Activated B cell treated with CpG ODN at 0.5 μM for 24 hours (primary cell): ENCODE data around the gene ASCL4. TPM values are rescaled to one million over a fixed set of nuclear protein-coding genes. Genes with fewer than 3 reads are reported as not detected.

Experiments used
- ATAC-seq: fragments of 200-7000 bp; cut with Tn5 transposase; one replicate; pipeline ENCODE4 v1.10.0; 2021; ENCODE audit warnings: low read depth, mild to moderate bottlenecking, moderate library complexity
- CTCF ChIA-PET: fragments of 350-600 bp; sonication (Branson Sonifier 250); formaldehyde crosslinking; loops from one replicate; lab custom pipeline; 2021; ENCODE audit warnings: antibody characterized with exemption; lab: Charles Lee
- POLR2A ChIA-PET: fragments of 350-600 bp; sonication (Branson Sonifier 250); formaldehyde crosslinking; loops from one replicate; lab custom pipeline; 2021; ENCODE audit warnings: antibody characterized with exemption; lab: Charles Lee
- DNase-seq: peaks from one replicate; pipeline ENCODE4 v3.0.0; 2022
- H3K27ac Mint-ChIP-seq: one replicate; pipeline ENCODE4 v1.8.0; 2020; ENCODE audit warnings: mixed read lengths
- H3K27me3 Mint-ChIP-seq: one replicate; pipeline ENCODE4 v1.8.0; 2021; ENCODE audit warnings: mixed read lengths
- H3K36me3 Mint-ChIP-seq: one replicate; pipeline ENCODE4 v1.8.0; 2021; ENCODE audit warnings: low read depth, mixed read lengths
- H3K4me1 Mint-ChIP-seq: one replicate; pipeline ENCODE4 v1.8.0; 2021; ENCODE audit warnings: mixed read lengths
- H3K4me3 Mint-ChIP-seq: one replicate; pipeline ENCODE4 v1.8.0; 2020; ENCODE audit warnings: mild to moderate bottlenecking, mixed read lengths
- H3K9me3 Mint-ChIP-seq: one replicate; pipeline ENCODE4 v1.8.0; 2020; ENCODE audit warnings: mixed read lengths
- CTCF ChIP-seq: fragments of 200-600 bp; IDR thresholded peaks from one replicate; pipeline ENCODE4 v1.8.0; 2022; ENCODE audit warnings: antibody characterized with exemption, mild to moderate bottlenecking
- intact Hi-C: fragments of 100-400 bp; cut with micrococcal nuclease; formaldehyde crosslinking; loops from one replicate; pipeline ENCODE4 v1.15.1; 2024
- total RNA-seq: library from RNA; stranded (reverse); gene quantifications from 2 replicates; pipeline ENCODE4 v1.2.3, GENCODE V29; 2022

Gene ASCL4
- total RNA-seq, 1 donor from 2014 or later, result not detected

GRCh38 chr12:107759410-107759809 lies 15.1 kb upstream of the ASCL4 start:
- CTCF ChIA-PET, result interaction anchor here (2.5 kb wide), 1 partner anchor 126 kb away, joined by 11 read pairs; no protein-coding TSS in a partner anchor
- H3K9me3 Mint-ChIP-seq, result peaks cover 2% of the 10 kb centered on the region
- no peak for ATAC-seq

DNA sequence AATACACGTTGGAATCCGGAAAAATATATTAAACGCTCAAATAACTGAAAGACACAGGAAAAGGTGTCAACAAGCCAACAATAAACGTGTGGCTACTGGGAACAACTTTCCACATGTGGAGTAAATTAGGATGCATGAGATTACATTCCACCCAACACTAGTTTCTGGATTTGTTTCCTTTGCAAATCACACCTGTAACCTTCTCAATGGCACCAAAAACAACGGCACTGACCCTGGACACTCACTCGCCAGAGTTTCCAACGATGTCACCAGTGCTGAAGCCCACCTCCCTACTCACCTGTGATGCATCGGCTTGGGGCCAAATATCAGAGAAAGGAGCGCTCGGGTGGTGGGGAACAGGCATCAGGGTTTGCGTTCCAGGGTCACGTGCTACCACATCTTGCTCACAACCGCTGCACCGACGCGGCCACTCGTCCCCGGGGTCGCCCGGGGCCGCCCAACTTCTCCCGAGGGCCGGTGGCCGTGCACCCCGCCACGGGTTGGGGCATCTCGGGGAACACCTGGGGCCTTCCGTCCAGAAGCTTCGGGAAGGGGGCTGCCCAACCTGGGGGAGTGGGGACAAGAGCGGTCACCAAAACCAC lies 14.2 kb upstream of the ASCL4 start:
- ATAC-seq (peak; percentile 9), DNase-seq (no peak)
- peaks cover 33% of the 10 kb centered on the region for H3K4me1 Mint-ChIP-seq
- H3K27me3 Mint-ChIP-seq, result no peaks in the 10 kb centered on the region
- H3K27ac Mint-ChIP-seq, result peak overlapping the region; percentile 74
- intact Hi-C loops, result loop anchor here (5.0 to 10.0 kb wide), 4 partner anchors 364 to 1952 kb away; partner anchors contain the start of genes FAM222A, MMAB, MVK and POLR3B
- H3K36me3 Mint-ChIP-seq, result peaks cover 28% of the 10 kb centered on the region
- no peak for TF ChIP-seq CTCF
- peak overlapping the region; percentile 89 for H3K4me3 Mint-ChIP-seq
- H3K9me3 Mint-ChIP-seq, result peaks cover 2% of the 10 kb centered on the region
- ChIA-PET CTCF (interaction anchor here (1.0 to 2.5 kb wide), 2 partner anchors 24 to 125 kb away, joined by 3 to 11 read pairs; no protein-coding TSS in a partner anchor), POLR2A (interaction anchor here (0.6 to 1.3 kb wide), 5 partner anchors 11 to 1006 kb away, joined by 3 to 5 read pairs (median 4); no protein-coding TSS in a partner anchor)

More at GRCh38 chr12:107759410-107759809, 15.1 kb upstream of the ASCL4 start:
- DNase-seq, result no peak
- intact Hi-C loops, result no loop called here
- H3K36me3 Mint-ChIP-seq, result peaks cover 34% of the 10 kb centered on the region
- peak overlapping the region; percentile 89 for H3K4me3 Mint-ChIP-seq
- H3K27me3 Mint-ChIP-seq, result no peaks in the 10 kb centered on the region
- peaks cover 33% of the 10 kb centered on the region for H3K4me1 Mint-ChIP-seq
- no peak for TF ChIP-seq CTCF
- POLR2A ChIA-PET, result interaction anchor here (0.7 to 1.3 kb wide), 3 partner anchors 22 to 71 kb away, joined by 3 to 4 read pairs (median 3); no protein-coding TSS in a partner anchor
- H3K27ac Mint-ChIP-seq, result peak overlapping the region; percentile 50

- Mint-ChIP-seq H3K4me1 (peaks cover 33% of the 10 kb centered on the region), H3K9me3 (peaks cover 2% of the 10 kb centered on the region), H3K4me3 (peak within 1 kb of the TSS; percentile 89), H3K36me3 (peaks cover 24% of the 10 kb centered on the region), H3K27me3 (no peaks in the 10 kb centered on the region), H3K27ac (peak within 1 kb of the TSS; percentile 86)
- ChIA-PET POLR2A (interaction anchor here (0.6 to 0.9 kb wide), 4 partner anchors 11 to 1006 kb away, joined by 3 to 5 read pairs (median 4); no protein-coding TSS in a partner anchor), CTCF (interaction anchor here (1.0 to 2.5 kb wide), 2 partner anchors 24 to 124 kb away, joined by 3 to 11 read pairs; no protein-coding TSS in a partner anchor)
- intact Hi-C loops, result loop anchor here (1.0 to 10.0 kb wide), 11 partner anchors 24 to 1951 kb away; partner anchors contain the start of genes FAM222A, FICD, MMAB and MVK
- DNase-seq (peak; percentile 93), ATAC-seq (peak; percentile 91)
- TF ChIP-seq CTCF, result no peak
These were observed 13.5 kb upstream of the ASCL4 start, which contains the start of gene PRDM4 for GRCh38 chr12:107760809-107761501. Gene PRDM4 (minus strand): TSS chr12:107761137. CDS start chr12:107760515, 622 bp downstream.

- intact Hi-C loops, result loop anchor here (1.0 to 10.0 kb wide), 11 partner anchors 24 to 1951 kb away; partner anchors contain the start of genes FAM222A, FICD, MMAB and MVK
- CTCF ChIA-PET, result no interaction called here
- no peak for TF ChIP-seq CTCF
- peak; percentile 17 for ATAC-seq
- H3K27ac Mint-ChIP-seq, result peak overlapping the region; percentile 86
- POLR2A ChIA-PET, result no interaction called here
- H3K27me3 Mint-ChIP-seq, result no peaks in the 10 kb centered on the region
- H3K9me3 Mint-ChIP-seq, result peaks cover 2% of the 10 kb centered on the region
- H3K4me1 Mint-ChIP-seq, result peaks cover 33% of the 10 kb centered on the region
- H3K4me3 Mint-ChIP-seq, result peak overlapping the region; percentile 88
- DNase-seq, result no peak
- H3K36me3 Mint-ChIP-seq, result peaks cover 20% of the 10 kb centered on the region
These were observed 13.0 kb upstream of the ASCL4 start for GRCh38 chr12:107761502-107761904.
